ENCODE results near the gene WWOX. TPM values are rescaled to one million over a fixed set of nuclear protein-coding genes. Genes with fewer than 3 reads are reported as not detected.
"Not testable (repeated sequence)": the region's sequence is repeated elsewhere in the genome, so short reads cannot be mapped to it uniquely, and the experiment has no call there.

The WWOX gene
- total RNA-seq, 1 experiment from 2014 or later, result 13.0 TPM

DNA sequence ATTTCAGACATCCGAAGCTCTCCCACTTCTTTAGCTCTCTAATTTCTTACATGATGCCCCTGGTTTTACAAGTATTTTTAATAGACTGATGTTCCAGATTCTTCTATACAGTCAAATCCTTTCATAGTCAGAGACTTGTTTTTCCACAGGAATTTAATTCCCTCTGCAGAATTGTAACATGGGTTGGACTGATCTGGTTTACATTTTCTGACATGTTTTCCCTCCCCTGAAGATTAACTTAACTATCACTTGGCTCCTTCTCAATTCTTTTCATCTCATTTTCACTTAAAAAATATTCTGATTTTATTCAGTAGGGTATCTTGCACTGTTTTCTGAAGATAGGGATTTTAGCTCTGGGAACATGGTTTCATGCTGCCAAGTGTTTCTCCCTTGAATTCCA, 1148.9 kb downstream of the WWOX start:
- no peak for DNase-seq (ENCODE audit: low read depth)

- DNase-seq (ENCODE audit: low read depth), result no peak
Observed at GRCh38 chr16:79250502-79251098, 1151.1 kb downstream of the WWOX start.

- DNase-seq (ENCODE audit: low read depth), result no peak
Observed at GRCh38 chr16:79253100-79253631, 1153.7 kb downstream of the WWOX start.

DNA sequence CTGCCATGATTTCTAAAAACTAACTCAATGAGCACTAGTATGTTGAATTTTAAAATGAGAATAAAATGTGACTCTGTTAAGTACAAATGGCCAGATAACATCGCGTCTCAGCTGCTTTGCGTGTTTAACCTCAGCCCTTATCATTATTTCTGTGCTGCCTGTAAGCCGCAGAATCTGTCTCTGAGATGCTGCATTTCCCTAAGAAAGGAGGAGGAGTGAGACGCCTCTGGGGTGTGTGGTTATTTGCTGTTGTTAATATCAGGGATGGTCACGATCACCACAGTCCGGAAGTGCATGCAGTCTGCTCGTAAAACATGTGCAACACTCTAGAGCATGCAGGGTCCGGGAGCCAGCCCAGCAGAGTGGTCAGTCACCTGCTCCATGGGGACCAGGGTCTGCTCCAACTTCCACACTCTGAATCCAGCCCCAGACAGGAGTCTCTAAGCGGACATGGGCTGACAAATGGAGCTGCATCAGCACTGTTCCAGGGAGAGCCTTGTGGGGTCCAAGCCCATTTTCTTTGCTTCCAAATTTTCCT, 1158.6 kb downstream of the WWOX start:
- DNase-seq (ENCODE audit: low read depth), result no peak

GRCh38 chr16:79260890-79261289, 1161.4 kb downstream of the WWOX start:
- DNase-seq (ENCODE audit: low read depth), result not testable (repeated sequence)

GRCh38 chr16:79261481-79261940, 1162.1 kb downstream of the WWOX start:
- DNase-seq (ENCODE audit: low read depth), result no peak

- no peak for DNase-seq (ENCODE audit: low read depth)
Observed at GRCh38 chr16:79261944-79262552, 1162.6 kb downstream of the WWOX start.

Other genes with a start within 250 kb of the WWOX start
- gene CLEC3A, start 77.1 kb upstream of the WWOX start, total RNA-seq (2014; rRNA removed), result not detected in 2 replicates

Measured in LHCN-M2 (cell line).